ENCODE results near the gene MUC13.

MUC13 gene, protein sequence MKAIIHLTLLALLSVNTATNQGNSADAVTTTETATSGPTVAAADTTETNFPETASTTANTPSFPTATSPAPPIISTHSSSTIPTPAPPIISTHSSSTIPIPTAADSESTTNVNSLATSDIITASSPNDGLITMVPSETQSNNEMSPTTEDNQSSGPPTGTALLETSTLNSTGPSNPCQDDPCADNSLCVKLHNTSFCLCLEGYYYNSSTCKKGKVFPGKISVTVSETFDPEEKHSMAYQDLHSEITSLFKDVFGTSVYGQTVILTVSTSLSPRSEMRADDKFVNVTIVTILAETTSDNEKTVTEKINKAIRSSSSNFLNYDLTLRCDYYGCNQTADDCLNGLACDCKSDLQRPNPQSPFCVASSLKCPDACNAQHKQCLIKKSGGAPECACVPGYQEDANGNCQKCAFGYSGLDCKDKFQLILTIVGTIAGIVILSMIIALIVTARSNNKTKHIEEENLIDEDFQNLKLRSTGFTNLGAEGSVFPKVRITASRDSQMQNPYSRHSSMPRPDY

DNA sequence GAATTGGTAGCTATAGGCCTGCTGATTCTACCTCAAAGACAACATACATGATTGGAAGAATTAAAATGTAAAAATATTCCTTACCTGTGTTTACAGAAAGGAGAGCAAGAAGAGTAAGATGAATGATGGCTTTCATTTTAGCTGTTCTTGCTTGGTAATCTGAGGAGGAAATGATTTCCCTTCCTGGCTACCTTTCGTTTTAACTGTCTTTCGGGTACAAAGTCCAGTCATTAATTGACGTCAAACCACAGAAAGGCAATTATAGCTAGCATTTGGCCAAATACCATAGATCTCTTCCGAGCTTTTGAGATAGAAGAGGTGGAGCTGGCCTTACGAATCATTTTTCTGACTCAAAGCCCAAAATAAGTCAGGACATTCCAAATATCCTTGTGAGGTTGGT lies at the start of gene MUC13:
Gene MUC13 (minus strand): TSS at position 175 of the 400 bp plus-strand sequence. CDS start 39 bp downstream, at position 136.
- no peak within 1 kb of the TSS for H3K4me3 ChIP-seq (ENCODE audit: low read length)
- no peak for DNase-seq (ENCODE audit: low read depth)
- TF ChIP-seq, protein P1, sequence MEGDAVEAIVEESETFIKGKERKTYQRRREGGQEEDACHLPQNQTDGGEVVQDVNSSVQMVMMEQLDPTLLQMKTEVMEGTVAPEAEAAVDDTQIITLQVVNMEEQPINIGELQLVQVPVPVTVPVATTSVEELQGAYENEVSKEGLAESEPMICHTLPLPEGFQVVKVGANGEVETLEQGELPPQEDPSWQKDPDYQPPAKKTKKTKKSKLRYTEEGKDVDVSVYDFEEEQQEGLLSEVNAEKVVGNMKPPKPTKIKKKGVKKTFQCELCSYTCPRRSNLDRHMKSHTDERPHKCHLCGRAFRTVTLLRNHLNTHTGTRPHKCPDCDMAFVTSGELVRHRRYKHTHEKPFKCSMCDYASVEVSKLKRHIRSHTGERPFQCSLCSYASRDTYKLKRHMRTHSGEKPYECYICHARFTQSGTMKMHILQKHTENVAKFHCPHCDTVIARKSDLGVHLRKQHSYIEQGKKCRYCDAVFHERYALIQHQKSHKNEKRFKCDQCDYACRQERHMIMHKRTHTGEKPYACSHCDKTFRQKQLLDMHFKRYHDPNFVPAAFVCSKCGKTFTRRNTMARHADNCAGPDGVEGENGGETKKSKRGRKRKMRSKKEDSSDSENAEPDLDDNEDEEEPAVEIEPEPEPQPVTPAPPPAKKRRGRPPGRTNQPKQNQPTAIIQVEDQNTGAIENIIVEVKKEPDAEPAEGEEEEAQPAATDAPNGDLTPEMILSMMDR (IDR thresholded peaks at IDR 0.05; ENCODE audit: insufficient read depth, low read depth, low read length, missing control alignments), result no peak

DNA sequence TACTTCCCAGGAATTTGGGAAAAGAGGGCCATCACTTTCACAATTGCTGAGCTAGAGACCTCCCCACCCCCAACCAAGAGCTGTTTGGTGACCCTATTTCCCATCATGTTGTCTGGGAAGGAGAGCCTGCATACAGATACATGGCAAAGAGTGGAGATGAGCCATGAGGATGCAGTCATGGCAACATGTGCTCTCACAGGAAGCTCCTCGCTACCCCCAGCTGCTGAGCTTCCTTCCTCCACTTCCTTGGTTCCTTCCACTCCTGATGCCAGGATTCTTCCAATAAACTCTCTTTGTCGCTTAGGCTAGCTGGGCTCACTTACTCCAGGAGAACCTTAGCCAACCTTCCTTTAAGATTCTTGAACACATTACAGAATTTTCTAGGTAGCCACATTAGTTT lies 48.3 kb upstream of the MUC13 start:
- H3K4me3 ChIP-seq (ENCODE audit: low read length), result no peak overlapping the region
- TF ChIP-seq, protein P1 (IDR thresholded peaks at IDR 0.05; ENCODE audit: insufficient read depth, low read depth, low read length, missing control alignments), result no peak
- no peak for DNase-seq (ENCODE audit: low read depth)

DNA sequence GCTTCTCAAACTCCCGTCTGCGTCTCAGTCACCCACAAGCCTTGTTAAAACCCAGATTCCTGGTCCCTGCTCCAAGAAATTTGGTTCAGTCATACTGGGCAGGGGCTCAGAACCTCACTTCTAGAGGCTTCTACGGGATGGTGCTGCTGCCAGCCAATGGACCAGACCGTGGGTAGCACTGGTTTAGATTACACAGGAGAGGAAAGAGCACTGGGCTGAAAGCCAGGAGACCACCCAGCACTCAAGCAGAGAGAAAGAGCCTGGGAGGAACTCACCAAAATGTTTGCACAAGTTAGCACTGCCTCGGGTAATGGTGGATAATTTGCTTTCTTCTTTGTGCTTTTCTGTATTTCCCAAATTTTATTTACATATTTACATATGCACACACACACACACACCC lies 46.9 kb upstream of the MUC13 start:
- no peak overlapping the region for H3K4me3 ChIP-seq (ENCODE audit: low read length)
- DNase-seq (ENCODE audit: low read depth), result no peak
- TF ChIP-seq, protein P1 (IDR thresholded peaks at IDR 0.05; ENCODE audit: insufficient read depth, low read depth, low read length, missing control alignments), result no peak

DNA sequence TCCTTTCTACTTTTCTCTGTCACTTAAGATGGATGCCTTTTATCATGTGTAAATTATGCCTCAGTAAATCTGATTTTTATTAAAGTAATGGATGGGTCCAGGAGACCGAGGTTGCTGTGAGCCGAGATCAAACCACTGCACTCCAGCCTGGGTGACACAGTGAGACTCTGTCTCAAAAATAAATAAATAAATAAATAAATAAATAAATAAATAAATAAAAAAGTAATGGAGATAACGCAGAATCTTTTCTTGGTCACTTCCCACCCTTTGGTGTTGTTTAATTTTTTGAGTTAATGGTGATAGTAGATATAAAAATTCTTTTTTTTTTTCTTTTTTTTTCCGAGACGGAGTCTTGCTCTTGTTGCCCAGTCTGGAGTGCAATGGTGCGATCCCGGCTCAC lies 44.1 kb upstream of the MUC13 start:
- TF ChIP-seq, protein P1 (IDR thresholded peaks at IDR 0.05; ENCODE audit: insufficient read depth, low read depth, low read length, missing control alignments), result no peak
- H3K4me3 ChIP-seq (ENCODE audit: low read length), result no peak overlapping the region
- no peak for DNase-seq (ENCODE audit: low read depth)

DNA sequence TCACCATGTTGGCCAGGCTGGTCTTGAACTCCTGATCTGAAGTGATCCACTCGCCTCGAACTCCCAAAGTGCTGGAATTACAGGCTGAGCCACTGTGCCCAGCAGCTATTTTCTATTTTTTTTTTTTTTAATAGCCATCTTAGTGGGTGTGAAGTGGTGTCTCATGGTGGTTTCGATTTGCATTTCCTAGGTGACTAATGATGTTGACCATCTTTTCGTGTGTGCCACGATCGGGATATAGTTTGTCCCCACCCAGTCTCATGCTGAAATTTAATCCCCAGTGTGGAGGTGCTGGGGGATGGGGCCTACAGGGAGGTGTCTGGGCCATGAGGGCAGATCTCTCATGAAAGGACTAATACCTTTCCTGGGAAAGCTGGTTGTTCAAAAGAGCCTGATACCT lies 41.8 kb upstream of the MUC13 start:
- no peak overlapping the region for H3K4me3 ChIP-seq (ENCODE audit: low read length)
- TF ChIP-seq, protein P1 (IDR thresholded peaks at IDR 0.05; ENCODE audit: insufficient read depth, low read depth, low read length, missing control alignments), result no peak
- DNase-seq (ENCODE audit: low read depth), result peak; percentile 64

DNA sequence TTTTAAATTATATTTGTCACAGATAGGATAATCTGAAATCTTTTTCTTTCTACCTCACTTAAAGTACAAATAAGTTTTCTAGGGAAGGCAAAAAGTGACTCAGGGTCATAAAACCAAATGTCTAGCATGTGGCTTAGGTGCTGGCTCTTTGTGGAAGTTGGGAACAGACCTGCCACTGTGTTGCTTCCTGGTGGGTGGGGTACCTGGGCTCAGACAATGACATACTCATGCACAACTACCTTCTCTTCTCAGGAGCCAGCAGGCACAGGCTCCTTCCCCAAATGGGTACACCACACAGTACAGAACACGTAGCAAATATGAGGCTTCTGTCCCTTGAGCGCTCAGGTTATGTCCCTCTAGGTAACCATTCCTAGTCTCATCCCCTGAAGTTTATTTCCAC lies 40.1 kb upstream of the MUC13 start:
- H3K4me3 ChIP-seq (ENCODE audit: low read length), result no peak overlapping the region
- TF ChIP-seq, protein P1 (IDR thresholded peaks at IDR 0.05; ENCODE audit: insufficient read depth, low read depth, low read length, missing control alignments), result no peak
- no peak for DNase-seq (ENCODE audit: low read depth)

All from epithelial cell of esophagus (primary cell).